Measurements from ENCODE around the gene CCDC198. TPM values are rescaled to one million over a fixed set of nuclear protein-coding genes. Genes with fewer than 3 reads are reported as not detected.

Gene CCDC198
- 1.7 to 3.3 TPM (median 2.3 TPM) in 5 replicates for total RNA-seq (2022; extraction: Qiagen RNA extraction)

GRCh38 chr14:57493467-57494181 lies at the start of gene CCDC198:
TSS of gene CCDC198 (minus strand) at chr14:57493857. CDS start at chr14:57493715, 142 bp downstream.

Other genes with a start within 250 kb of the CCDC198 start
- gene EXOC5, start 225.0 kb downstream of the CCDC198 start, total RNA-seq (2022; extraction: Qiagen RNA extraction), result 26.4 to 46.0 TPM (median 37.8 TPM) in 5 replicates
- 15.8 to 20.4 TPM (median 18.8 TPM) in 5 replicates for gene AP5M1, start 224.9 kb downstream of the CCDC198 start, total RNA-seq (2022; extraction: Qiagen RNA extraction)
- gene NAA30, start 103.3 kb downstream of the CCDC198 start, total RNA-seq (2022; extraction: Qiagen RNA extraction), result 10.7 to 14.4 TPM (median 13.7 TPM) in 5 replicates

Measured in A549 treated with Mapracorat at 1 μM for 4 hours (cell line).